K562 (cell line): ENCODE results near the gene TIGAR. TPM values are rescaled to one million over a fixed set of nuclear protein-coding genes. Genes with fewer than 3 reads are reported as not detected.

Experiments
- ADNP ChIP-seq: fragments of 200-800 bp; sonication (Bioruptor generic); IDR thresholded peaks from 2 replicates; pipeline ENCODE4 v1.6.1; 2016; ENCODE audit warnings: missing genetic modification characterization, missing compliant biosample characterization
- CBFB ChIP-seq: sonication (generic); formaldehyde crosslinking; IDR thresholded peaks from 2 replicates; pipeline ENCODE4 v1.4.0; 2020; ENCODE audit warnings: mild to moderate bottlenecking, missing genetic modification reagents
- CEBPG ChIP-seq, 3 experiments: fragments of 200-800 bp in 1 of 3; sonication (Bioruptor generic) in 1 of 3; sonication (generic) in 1 of 3; formaldehyde crosslinking in 1 of 3; IDR thresholded peaks in 2 of 3; conservative IDR thresholded peaks in 1 of 3; 2 replicates each; pipeline versions ENCODE4 v1.6.1 to v1.8.0; 2016 to 2022; ENCODE audit warnings: missing compliant biosample characterization in 2 of 3, missing genetic modification characterization in 2 of 3, mild to moderate bottlenecking in 1 of 3, missing genetic modification reagents in 1 of 3
- EP400 ChIP-seq: fragments of 450-650 bp; IDR thresholded peaks from 2 replicates; pipeline ENCODE4 v1.6.1; 2017; ENCODE audit warnings: antibody characterized with exemption, mild to moderate bottlenecking, moderate library complexity
- HDAC6 ChIP-seq: IDR thresholded peaks from 2 replicates; pipeline ENCODE4 v1.6.1; 2012; ENCODE audit warnings: low read depth, mild to moderate bottlenecking, control low read depth, inconsistent platforms, low read length, moderate library complexity
- MTA3 ChIP-seq: fragments of 450-650 bp; formaldehyde crosslinking; IDR thresholded peaks from 2 replicates; pipeline ENCODE4 v1.6.1; 2017; ENCODE audit warnings: mild to moderate bottlenecking, borderline replicate concordance
- PML ChIP-seq: IDR thresholded peaks from 2 replicates; pipeline ENCODE4 v1.6.1; 2012; ENCODE audit warnings: low read length, inconsistent platforms
- RREB1 ChIP-seq: fragments of 250-450 bp; sonication (Bioruptor Pico); IDR thresholded peaks from 2 replicates; pipeline ENCODE4 v1.4.0; 2020
- TCF3 ChIP-seq: sonication (generic); formaldehyde crosslinking; IDR thresholded peaks from 2 replicates; pipeline ENCODE4 v1.4.0; 2020; ENCODE audit warnings: mild to moderate bottlenecking, missing genetic modification reagents
- ZBTB17 ChIP-seq: fragments of 450-650 bp; formaldehyde crosslinking; IDR thresholded peaks from 2 replicates; pipeline ENCODE4 v1.4.0; 2020; ENCODE audit warnings: mild to moderate bottlenecking
- ZFP1 ChIP-seq: fragments of 450-650 bp; formaldehyde crosslinking; IDR thresholded peaks from 2 replicates; pipeline ENCODE4 v1.4.0; 2020; ENCODE audit warnings: mild to moderate bottlenecking, mixed read lengths
- ZNF121 ChIP-seq: sonication (generic); formaldehyde crosslinking; conservative IDR thresholded peaks from 2 replicates; pipeline ENCODE4 v1.8.0; 2022; ENCODE audit warnings: missing genetic modification reagents
- ZNF143 ChIP-seq: sonication (generic); formaldehyde crosslinking; IDR thresholded peaks from 2 replicates; pipeline ENCODE4 v1.9.0; 2022; ENCODE audit warnings: mild to moderate bottlenecking, missing genetic modification reagents
- ZNF212 ChIP-seq: fragments of 450-650 bp; formaldehyde crosslinking; IDR thresholded peaks from 2 replicates; pipeline ENCODE4 v1.4.0; 2020; ENCODE audit warnings: mild to moderate bottlenecking
- ZNF253 ChIP-seq: fragments of 250-450 bp; sonication (Bioruptor Pico); conservative IDR thresholded peaks from 2 replicates; pipeline ENCODE4 v1.6.1; 2021; ENCODE audit warnings: mild to moderate bottlenecking
- ZNF398 ChIP-seq: fragments of 250-450 bp; sonication (Bioruptor Pico); IDR thresholded peaks from 2 replicates; pipeline ENCODE4 v1.8.0; 2021; ENCODE audit warnings: moderate library complexity, mild to moderate bottlenecking, inconsistent platforms
- ZNF507 ChIP-seq: conservative IDR thresholded peaks from 2 replicates; pipeline ENCODE4 v1.6.1; 2017; ENCODE audit warnings: missing genetic modification characterization, missing compliant biosample characterization
- ZNF79 ChIP-seq: fragments of 250-450 bp; sonication (Bioruptor Pico); IDR thresholded peaks from 2 replicates; pipeline ENCODE4 v1.4.0; 2020; ENCODE audit warnings: low read depth, mild to moderate bottlenecking, moderate library complexity
- polyA plus RNA-seq, 8 experiments: library from polyadenylated mRNA; depleted of rRNA in 4 of 8; stranded (reverse) in 5 of 8; unstranded in 3 of 8; fragments of >200 nt; fragmentation: Nextera tagmentation in 2 of 8; fragmentation: Illumina TruSeq in 1 of 8; extraction: Ambion mirVana in 2 of 8; extraction: Trizol in 1 of 8; gene quantifications; 2 replicates each; pipeline versions ENCODE4 v1.2.1 to v1.2.3, GENCODE V29; 2011 to 2014; ENCODE audit warnings: inconsistent platforms in 1 of 8, missing spikeins in 1 of 8
- total RNA-seq, 7 experiments: library from RNA; depleted of rRNA in 6 of 7; stranded (reverse); fragments of >200 nt in 6 of 7; fragmentation: Illumina TruSeq in 2 of 7; extraction: Trizol in 2 of 7; gene quantifications; 2 replicates each; pipeline versions ENCODE4 v1.2.1 to v1.2.3, GENCODE V29; 2011 to 2021; ENCODE audit warnings: low replicate concordance in 1 of 7
- TF ChIP-seq, protein P1 (sequence below), 2 experiments: fragments of 250-450 bp in 1 of 2; fragments of 450-650 bp in 1 of 2; sonication (Bioruptor Pico) in 1 of 2; IDR thresholded peaks; 2 replicates each; pipeline versions ENCODE4 v1.6.1 to v1.8.0; 2016 to 2021; ENCODE audit warnings: mild to moderate bottlenecking in 2 of 2, moderate library complexity in 2 of 2, missing compliant biosample characterization in 1 of 2, missing genetic modification characterization in 1 of 2

TIGAR gene
- total and polyA plus RNA-seq, 9 of the 15 experiments (the other 6 are each of a cell fraction or from before 2014, with no cell fraction given): 0.11 to 1.0 (median 0.53) TPM; not detected in 2

GRCh38 chr12:4272424-4273272 is 48.4 kb upstream of the TIGAR start (continued):
- TF ChIP-seq ZNF398 (CRISPR knock-in tag) (no peak), ZBTB17 (CRISPR knock-in tag) (no peak), ADNP (tag) (no peak), RREB1 (no peak), ZFP1 (CRISPR knock-in tag) (no peak), EP400 (peak; percentile 93), ZNF79 (no peak), ZNF212 (CRISPR knock-in tag) (no peak), TCF3 (CRISPR knock-in tag) (no peak), HDAC6 (no peak), MTA3 (peak; percentile 71; the same call in 1 of the 2 replicates), CBFB (CRISPR knock-in tag) (no peak), ZNF507 (tag) (no peak), ZNF121 (no peak), ZNF143 (no peak), CEBPG (CRISPR knock-in tag; IDR thresholded peaks at IDR 0.05) (no peak), CEBPG (tag; conservative IDR thresholded peaks at IDR 0.05 in 1 of 2, IDR thresholded peaks at IDR 0.05 in 1 of 2) (no peak), ZNF253 (CRISPR knock-in tag) (no peak), PML (no peak)
- TF ChIP-seq, protein P1, sequence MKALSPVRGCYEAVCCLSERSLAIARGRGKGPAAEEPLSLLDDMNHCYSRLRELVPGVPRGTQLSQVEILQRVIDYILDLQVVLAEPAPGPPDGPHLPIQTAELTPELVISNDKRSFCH (CRISPR knock-in tag; IDR thresholded peaks at IDR 0.05): no peak
- TF ChIP-seq, protein P1 (tag; IDR thresholded peaks at IDR 0.05): peak; percentile 65; the same call in 1 of the 2 replicates
